ENCODE data around the gene EXPH5.
"Not testable (repeated sequence)": the region's sequence is repeated elsewhere in the genome, so short reads cannot be mapped to it uniquely, and the experiment has no call there.

EXPH5 gene

GRCh38 chr11:108599978-108600377 is 6.4 kb upstream of the EXPH5 start:
- no peak for DNase-seq

DNA sequence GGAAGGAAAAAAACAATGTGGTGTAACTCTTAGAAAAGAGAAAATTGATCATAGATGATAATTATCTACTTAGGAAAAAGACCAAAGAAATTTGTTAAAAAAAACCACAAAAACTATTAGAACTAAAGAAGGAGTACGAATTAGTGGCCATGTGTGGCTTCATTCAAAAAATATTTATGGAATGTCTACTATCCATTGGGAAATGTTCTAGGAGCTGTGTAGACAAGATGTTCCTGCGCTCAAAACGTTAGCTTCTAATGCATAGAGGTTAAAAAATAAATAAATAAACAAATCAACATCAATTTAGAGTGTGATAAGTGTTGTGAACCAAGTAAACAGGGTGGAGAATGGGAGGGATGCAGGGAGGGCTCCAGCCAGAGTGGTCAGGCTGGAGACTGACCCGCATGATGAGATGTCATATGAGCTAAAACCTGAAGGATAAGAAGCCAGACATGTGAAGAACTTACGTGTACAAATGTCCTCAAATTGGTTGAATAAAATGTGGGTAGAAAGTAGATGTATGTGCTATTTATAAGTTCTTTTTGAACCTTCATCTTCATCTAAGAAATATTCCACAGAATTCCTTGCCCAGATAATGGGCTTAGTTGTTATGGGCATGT is 4.3 kb upstream of the EXPH5 start:
- no peak for DNase-seq

- no peak for DNase-seq
Observed at GRCh38 chr11:108596701-108597100, 3.1 kb upstream of the EXPH5 start.

DNA sequence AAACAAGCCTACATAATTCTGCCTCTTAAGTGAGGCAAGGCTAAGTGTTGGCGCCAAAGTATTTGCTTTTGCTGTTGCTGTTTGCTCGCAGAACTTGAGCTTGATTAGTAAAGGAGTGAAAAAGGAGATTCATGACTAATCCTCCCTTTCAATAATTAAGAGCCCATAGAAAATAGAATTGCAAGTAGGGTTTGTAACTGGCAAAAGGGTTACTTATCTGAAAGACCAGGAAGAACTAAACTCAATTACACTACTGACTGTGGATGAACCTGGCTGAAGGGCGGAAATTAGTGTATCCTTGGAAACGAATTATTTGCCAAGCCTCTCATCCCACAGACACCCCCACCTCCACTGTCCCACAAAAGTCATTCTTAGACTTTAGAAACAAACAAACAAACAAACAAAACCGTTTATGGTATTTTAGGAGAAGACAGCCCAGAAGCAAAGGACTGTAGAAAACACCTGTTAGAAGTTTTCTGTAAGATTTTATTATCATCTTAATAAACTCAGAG is 411 bp upstream of the EXPH5 start:
- no peak for DNase-seq

DNA sequence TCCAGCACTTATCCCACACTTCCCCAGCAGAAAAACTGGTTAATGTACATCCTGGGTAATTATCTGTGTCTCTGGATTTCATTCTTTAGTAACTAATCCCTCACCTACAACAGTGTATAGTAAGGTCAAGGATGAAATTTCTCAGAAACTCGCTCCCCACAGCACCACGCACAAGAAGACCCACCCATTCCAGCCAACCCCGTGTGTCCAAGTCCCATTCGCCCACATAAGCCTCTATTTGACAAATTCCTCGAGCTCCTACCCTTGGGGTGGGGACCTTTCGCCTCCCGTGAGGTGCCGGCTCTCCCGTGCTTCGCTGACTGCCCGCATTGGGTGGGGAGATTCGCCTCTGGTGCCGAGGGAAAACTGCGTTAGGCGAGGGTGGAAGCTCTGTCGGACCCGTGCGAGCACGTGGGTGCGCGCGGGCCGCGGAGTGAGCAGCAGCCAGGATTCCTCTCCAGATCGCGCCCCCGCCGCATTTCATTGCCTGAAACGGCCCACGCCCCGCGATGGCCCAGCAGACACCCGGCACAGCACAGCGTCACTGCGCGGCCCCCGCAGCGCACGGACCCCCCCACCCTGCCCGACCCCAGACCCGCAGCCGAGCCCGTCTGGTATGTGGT is 866 bp downstream of the EXPH5 start:
- no peak for DNase-seq

- DNase-seq = no peak
Observed at GRCh38 chr11:108591893-108592292, 1.7 kb downstream of the EXPH5 start.

GRCh38 chr11:108589136-108589535 is 4.4 kb downstream of the EXPH5 start:
- no peak for DNase-seq

- no peak for DNase-seq
Observed at GRCh38 chr11:108588287-108588686, 5.3 kb downstream of the EXPH5 start.

- DNase-seq = no peak
Observed at GRCh38 chr11:108587109-108587508, 6.5 kb downstream of the EXPH5 start.

GRCh38 chr11:108586600-108586999 is 7.0 kb downstream of the EXPH5 start:
- no peak for DNase-seq

DNA sequence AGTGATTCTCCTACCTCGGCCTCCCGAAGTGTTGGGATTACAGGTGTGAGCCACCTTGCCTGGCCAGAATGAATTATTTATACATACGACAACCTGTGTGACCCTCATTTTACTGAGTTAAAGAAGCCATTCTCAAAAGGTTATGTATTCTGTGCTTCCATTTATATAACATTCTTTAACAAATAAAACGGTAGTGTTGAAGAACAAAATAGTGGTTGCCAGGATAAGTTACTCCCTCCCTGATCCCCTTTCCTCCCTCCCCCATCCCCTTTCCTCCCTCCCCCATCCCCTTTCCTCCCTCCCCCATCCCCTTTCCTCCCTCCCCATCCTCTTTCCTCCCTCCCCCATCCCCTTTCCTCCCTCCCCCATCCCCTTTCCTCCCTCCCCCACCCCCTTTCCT is 7.4 kb downstream of the EXPH5 start:
- not testable (repeated sequence) for DNase-seq

DNA sequence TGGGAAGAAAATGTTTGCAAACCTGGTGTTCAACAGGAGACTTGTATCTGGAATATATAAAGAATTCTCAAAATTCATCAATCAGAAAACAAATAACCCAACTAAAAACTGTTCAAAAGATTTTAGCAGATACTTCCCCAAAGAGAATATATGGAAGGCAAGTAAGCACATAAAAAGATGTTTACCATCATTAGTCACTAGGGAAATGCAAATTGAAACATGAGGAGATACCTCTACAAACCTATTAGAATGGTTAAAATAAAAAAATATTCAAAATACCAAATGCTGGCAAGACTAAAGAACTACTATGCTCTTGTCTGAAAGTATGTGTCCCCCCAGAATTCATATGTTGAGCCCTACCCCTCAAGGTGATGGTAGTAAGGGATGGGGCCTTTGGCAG is 8.6 kb downstream of the EXPH5 start:
- DNase-seq = no peak

DNA sequence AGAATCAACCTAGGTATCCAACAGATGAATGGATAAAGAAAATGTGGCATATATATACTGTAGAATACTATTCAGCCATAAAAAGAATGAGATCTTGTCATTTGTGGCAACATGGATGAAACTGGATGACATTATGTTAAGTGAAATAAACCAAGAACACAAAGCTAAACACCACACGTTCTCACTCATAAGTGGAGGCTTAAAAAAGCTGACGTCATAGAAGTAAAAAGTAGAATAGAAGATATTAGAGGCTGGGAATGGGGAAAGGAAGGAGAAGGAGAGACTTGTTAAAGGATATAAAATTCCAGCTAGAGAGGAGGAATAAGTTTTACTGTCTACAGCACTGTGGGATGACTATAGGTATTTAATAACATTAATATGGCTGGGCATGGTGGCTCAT is 12.9 kb downstream of the EXPH5 start:
- no peak for DNase-seq

GRCh38 chr11:108580043-108580442 is 13.5 kb downstream of the EXPH5 start:
- DNase-seq = no peak

DNA sequence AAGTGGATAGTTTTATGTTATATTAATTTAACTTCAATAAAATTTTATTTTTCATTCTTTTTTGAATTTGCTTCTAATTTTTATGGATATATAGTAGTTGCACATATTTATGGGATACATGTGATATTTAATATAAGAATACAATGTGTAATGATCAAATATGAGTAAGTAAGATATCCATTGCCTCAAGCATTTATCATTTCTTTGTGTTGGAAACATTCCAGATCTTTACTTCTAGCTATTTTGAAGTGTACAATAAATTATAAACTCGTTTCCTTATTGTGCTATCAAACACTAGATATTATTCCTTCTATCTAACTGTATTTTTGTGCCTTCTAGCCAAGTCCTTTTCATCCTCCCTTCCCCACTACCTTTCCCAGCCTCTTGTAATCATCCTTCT is 17.0 kb downstream of the EXPH5 start:
- DNase-seq = no peak

DNA sequence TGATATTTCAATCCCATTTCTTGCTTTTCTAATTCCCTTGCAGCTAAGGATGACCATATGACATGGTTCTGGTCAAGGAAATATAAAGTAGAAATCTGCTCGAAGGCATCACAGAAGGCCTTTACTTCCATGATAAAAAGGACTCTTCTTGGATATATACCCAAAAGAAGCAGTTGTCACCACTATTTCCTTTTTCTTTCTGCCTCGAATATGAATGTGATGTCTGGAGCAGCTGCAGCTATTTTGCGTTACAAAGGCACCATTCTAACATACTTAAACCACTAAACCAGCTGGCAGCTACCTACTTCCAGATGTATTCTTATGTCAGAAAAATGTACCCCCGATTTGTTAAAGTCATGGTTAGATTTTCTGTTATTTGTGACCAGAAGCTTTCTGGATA is 18.9 kb downstream of the EXPH5 start:
- DNase-seq = no peak

GRCh38 chr11:108571001-108571400 is 22.6 kb downstream of the EXPH5 start:
- DNase-seq = no peak

DNA sequence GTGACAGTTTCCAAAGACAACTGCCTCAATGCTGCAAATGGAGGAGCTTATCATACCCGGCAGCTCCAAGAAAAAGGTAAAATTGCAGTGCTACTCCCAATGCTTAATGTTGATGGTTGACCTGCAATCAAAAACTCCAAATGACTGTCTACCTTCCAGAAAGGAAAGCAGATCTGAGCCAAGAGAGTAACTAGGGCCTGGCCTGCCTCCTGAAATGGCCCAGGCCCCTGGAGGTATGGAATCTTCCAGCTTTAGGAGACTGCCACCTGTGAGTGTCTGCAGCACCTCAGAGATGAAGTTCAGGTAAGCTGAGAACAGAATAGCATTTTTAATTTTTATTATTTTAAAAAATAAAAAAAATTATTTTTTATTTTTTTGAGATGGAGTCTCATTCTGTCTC is 23.7 kb downstream of the EXPH5 start:
- DNase-seq = no peak

DNA sequence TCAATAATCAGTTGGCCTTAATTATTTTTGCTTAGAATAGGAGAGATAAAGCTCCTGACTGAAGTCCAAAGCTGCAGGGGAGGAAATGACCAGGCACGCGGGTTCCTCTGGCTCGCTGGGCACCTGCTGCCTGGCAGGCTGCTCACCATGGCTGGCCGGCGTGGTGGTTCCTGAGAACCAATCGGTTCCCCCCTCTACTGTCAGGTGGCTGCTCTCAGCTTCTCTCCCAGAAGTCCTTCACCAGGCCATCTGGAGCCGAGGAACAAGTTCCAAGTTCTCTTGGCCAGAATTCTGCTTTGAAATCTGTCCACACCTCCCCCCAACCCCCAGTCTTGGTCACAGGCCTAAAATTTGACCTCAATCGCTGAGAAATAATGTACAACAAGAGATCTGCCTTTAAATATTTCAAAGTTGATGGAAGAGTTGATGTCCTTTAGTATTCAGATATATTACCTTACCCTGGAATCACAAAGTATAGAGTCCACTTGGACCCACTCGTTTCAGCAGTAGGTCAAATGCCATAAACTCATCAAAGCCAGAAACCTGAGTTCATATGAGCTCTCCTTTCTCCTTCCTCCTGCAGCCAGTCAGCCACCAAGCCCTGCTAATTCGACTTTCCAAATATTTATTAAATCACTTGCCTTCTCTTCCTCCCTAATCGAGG is 25.2 kb downstream of the EXPH5 start:
- DNase-seq = no peak

DNA sequence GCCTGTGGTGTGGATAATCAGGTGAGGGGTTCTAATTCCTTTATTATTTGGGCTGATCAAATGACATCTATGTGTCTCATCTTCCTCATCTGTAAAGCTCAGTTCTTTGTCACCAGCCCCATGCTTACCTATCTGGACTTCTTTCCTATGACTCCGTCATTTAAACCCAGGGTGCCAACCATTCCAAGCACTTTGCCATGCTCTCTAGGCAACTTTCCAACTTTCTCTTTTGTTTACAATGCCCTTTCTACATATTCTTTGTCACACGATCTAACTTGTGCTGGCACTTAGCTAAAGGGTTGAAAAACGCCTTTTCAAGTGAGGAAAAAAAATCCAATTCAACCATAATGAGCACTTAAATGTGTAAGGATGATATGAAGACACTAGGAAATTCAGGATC is 27.9 kb downstream of the EXPH5 start:
- DNase-seq = no peak

DNA sequence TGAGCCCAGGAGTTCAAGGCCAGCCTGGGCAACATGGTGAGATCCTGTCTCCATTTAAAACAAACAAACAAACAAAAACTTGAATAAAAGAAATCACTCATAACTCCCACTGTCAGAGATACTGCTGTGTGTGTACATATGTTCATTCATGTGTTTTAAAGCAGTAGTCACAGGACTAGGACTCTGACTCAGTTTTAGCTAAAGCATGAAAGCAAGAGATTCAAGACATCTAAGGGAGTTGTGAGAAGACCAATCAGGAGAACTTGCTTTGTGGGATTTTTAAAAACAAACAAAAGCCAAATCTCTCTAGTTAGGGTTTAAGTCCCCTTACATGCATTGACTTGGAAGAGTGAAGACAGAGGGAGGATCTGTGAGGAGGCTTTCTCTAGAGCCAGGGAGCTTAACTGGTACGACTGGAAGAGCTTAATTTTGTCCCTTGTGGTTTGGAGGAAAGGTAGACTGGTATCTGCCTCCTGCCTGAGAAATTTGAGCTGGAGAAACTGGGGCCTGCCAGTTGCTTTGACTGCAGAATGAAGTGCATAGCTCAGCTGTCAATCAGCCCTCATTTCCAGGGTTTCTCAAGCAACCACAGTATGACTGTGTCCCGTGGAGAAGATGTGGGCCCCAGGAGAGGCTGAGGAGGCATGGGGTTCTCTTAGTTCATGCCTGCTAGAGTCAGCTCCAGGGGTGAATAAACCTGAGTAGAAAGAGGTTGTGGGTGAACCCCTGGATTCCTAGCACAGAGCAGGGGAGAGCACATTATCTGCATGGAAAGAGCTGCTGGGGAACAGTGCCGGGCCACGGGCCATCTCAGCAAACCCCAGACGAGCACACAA is 30.6 kb downstream of the EXPH5 start:
- no peak for DNase-seq

DNA sequence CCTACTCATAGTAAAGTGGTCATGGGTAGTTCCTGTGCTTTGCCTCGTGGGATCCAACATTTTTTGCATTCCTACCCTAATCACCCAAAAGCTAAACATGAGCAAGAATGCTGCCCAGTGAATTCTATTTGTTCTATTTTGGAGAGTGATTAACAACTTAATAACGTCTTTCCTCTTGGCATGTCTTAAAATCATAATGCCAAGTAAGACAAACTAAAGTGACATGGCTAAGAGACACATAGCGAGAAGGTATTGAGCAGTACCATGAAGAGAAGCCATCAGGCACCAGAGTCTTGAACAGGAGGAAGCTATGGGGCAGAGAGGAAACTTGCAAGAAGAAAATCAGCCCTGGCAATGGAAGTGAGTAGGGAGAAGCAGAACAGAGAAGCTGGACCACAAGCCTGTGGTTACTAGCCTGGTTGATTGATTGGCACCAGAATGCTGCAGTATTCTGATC is 32.0 kb downstream of the EXPH5 start:
- no peak for DNase-seq

- DNase-seq = no peak
Observed at GRCh38 chr11:108559904-108560303, 33.7 kb downstream of the EXPH5 start.
